Ovary (tissue), 3 donors: ENCODE data around the gene HOMER2.

ENCODE experiments used
- CTCF ChIP-seq, 3 donors: fragments of 450-650 bp in 2 of 3; fragments of 200-600 bp in 1 of 3; IDR thresholded peaks; one replicate each; pipeline versions ENCODE4 v1.5.1 to v1.8.0; 2016 to 2022; ENCODE audit warnings: antibody characterized with exemption in 3 of 3, mild to moderate bottlenecking in 1 of 3
- EP300 ChIP-seq: sonication (generic); formaldehyde crosslinking; IDR thresholded peaks from one replicate; pipeline ENCODE4 v1.6.1; 2017; ENCODE audit warnings: antibody characterized with exemption
- POLR2A ChIP-seq: fragments of 450-650 bp; IDR thresholded peaks from one replicate; pipeline ENCODE4 v1.6.1; 2017; ENCODE audit warnings: antibody characterized with exemption, mild to moderate bottlenecking, moderate library complexity
- donor health status: DM: no; HTN: no; CAD: no.

DNA sequence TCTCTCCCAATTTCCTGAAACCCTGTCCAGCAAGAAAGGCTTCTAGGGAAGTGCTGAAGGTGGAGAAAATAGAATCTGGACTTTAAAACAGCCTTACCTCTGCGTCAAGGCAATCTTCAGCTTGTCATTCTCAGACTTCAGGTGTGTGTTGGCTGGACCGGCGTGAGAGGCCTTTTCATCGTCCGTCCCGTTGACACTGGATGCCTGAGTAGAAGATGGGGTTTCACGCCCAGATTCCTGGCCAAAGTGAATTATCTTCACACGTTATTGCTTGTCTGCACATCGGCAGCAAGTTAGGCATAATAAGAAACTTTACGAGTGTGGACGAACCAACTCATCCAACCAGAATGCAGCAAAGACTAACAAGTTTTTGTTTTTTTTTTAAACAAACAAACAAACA, 93.6 kb downstream of the HOMER2 start:
- no peak for TF ChIP-seq CTCF (IDR thresholded peaks at IDR 0.05)
- no peak for TF ChIP-seq POLR2A
- TF ChIP-seq EP300: no peak
